Tibial artery (tissue), 4 donors: Measurements from ENCODE around the gene GPR108.

Experiments
- DNase-seq, 2 donors: peaks; one replicate each; pipeline ENCODE4 v3.0.0-alpha.2; 2019
- H3K27ac ChIP-seq, 2 donors: fragments of 200-600 bp; sonication (generic) in 1 of 2; 1 replicate in 1 of 2; 2 replicates in 1 of 2; pipeline ENCODE4 v1.5.1; 2018 to 2019; ENCODE audit warnings: mild to moderate bottlenecking in 1 of 2
- H3K27me3 ChIP-seq, 2 donors: fragments of 200-600 bp; sonication (generic) in 1 of 2; one replicate each; pipeline versions ENCODE4 v1.5.1 to v1.6.0; 2016 to 2019
- H3K36me3 ChIP-seq, 3 donors: fragments of 200-600 bp; sonication (generic) in 2 of 3; one replicate each; pipeline ENCODE4 v1.5.1; 2016 to 2019; ENCODE audit warnings: mild to moderate bottlenecking in 2 of 3
- H3K4me1 ChIP-seq, 4 donors: fragments of 200-600 bp; sonication (generic) in 2 of 4; 1 replicate in 3 of 4; 2 replicates in 1 of 4; pipeline ENCODE4 v1.5.1; 2016 to 2019
- H3K4me3 ChIP-seq, 2 donors: fragments of 200-600 bp; sonication (generic) in 1 of 2; 1 replicate in 1 of 2; 2 replicates in 1 of 2; pipeline ENCODE4 v1.5.1; 2018 to 2019; ENCODE audit warnings: mild to moderate bottlenecking in 2 of 2
- H3K9me3 ChIP-seq, 3 donors: fragments of 200-600 bp; sonication (generic) in 1 of 3; one replicate each; pipeline ENCODE4 v1.5.1; 2016 to 2019
- intact Hi-C: fragments of 100-400 bp; cut with DNase I; formaldehyde crosslinking; loops from one replicate; pipeline ENCODE4 v1.15.0; 2023; ENCODE audit warnings: low total_unique reads
- TF ChIP-seq, protein P1 (sequence below), 2 experiments: fragments of 200-600 bp in 1 of 2; fragments of 450-650 bp in 1 of 2; IDR thresholded peaks; one replicate each; pipeline ENCODE4 v1.5.1; 2017 to 2019; ENCODE audit warnings: antibody characterized with exemption in 2 of 2, mild to moderate bottlenecking in 1 of 2, moderate library complexity in 1 of 2

GPR108 gene

DNA sequence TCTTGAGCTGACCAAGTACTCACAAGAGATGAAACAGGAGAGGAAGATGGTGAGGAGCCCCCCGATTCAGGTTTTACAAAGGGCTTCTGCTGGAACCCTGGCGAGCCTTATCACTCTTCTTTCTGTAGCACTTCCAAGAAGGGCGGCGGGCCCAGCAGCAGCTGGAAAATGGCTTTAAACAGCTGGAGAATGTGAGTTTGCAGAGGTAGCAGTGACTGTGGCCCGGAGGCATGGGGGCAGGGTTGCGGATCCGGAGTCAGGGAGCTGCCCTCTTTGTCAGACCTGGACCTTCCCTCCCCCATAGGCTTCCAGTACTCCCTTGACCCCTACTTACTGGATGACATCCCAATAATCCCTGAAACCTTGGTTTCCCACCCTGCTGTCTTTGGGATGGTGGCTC is 5.7 kb upstream of the GPR108 start:
- DNase-seq = no peak
- intact Hi-C loops = no loop called here
- no peaks in the 10 kb centered on the region for H3K27me3 ChIP-seq
- peaks cover 32 to 55% (median 41%) of the 10 kb centered on the region in 3 donors for H3K36me3 ChIP-seq
- H3K4me1 ChIP-seq = peaks cover 0 to 66% (median 58%) of the 10 kb centered on the region in 4 donors
- TF ChIP-seq, protein P1, sequence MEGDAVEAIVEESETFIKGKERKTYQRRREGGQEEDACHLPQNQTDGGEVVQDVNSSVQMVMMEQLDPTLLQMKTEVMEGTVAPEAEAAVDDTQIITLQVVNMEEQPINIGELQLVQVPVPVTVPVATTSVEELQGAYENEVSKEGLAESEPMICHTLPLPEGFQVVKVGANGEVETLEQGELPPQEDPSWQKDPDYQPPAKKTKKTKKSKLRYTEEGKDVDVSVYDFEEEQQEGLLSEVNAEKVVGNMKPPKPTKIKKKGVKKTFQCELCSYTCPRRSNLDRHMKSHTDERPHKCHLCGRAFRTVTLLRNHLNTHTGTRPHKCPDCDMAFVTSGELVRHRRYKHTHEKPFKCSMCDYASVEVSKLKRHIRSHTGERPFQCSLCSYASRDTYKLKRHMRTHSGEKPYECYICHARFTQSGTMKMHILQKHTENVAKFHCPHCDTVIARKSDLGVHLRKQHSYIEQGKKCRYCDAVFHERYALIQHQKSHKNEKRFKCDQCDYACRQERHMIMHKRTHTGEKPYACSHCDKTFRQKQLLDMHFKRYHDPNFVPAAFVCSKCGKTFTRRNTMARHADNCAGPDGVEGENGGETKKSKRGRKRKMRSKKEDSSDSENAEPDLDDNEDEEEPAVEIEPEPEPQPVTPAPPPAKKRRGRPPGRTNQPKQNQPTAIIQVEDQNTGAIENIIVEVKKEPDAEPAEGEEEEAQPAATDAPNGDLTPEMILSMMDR (IDR thresholded peaks at IDR 0.05) = no peak
- peak overlapping the region; percentile 31 to 97 for H3K27ac ChIP-seq
- H3K4me3 ChIP-seq = no peak overlapping the region
- H3K9me3 ChIP-seq = no peaks in the 10 kb centered on the region

- intact Hi-C loops = no loop called here
- no peaks in the 10 kb centered on the region for H3K27me3 ChIP-seq
- H3K4me3 ChIP-seq = peak overlapping the region; percentile 80 to 96
- peaks cover 10 to 32% (median 18%) of the 10 kb centered on the region in 3 donors for H3K36me3 ChIP-seq
- peaks cover 0 to 73% (median 61%) of the 10 kb centered on the region in 4 donors for H3K4me1 ChIP-seq
- TF ChIP-seq, protein P1 (IDR thresholded peaks at IDR 0.05) = no peak
- H3K27ac ChIP-seq = peak overlapping the region; percentile 93 to 97
- no peaks in the 10 kb centered on the region for H3K9me3 ChIP-seq
- DNase-seq = peak; percentile 60 to 84
Measured at GRCh38 chr19:6740589-6741343, 3.4 kb upstream of the GPR108 start.

DNA sequence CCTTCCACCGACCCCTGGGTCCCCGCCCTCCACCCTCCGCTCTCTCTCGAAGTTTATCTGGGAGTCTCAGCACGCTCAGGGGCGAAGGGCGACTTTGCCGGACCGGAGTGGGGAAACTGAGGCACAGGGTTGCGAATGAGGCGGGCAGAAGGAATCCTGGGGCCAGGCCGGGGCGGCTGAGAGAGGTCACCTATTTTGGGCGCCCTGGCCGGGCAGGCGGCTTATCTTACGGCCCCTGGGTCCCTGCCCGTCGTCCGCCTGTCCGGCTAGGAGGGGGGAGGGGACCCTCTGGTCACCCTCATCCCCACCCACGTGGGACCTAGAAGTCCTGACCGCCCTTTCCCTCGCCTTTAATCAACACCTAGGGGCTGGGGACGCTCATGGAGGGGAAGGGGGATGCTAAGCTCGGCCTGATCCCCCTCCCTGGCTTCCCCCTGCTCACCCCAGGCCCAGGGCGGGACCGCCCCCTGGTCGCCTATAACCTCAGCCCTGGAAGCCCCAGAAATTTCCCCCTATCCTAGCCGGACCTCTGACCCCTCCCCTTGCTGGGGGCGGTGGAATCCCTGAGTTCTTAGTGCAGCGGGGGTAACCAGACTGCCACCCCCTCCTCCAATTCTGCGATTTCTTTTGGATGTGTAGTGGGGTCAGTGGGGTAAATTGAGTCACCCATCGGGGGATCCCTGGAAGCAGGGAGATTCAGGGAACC is 2.7 kb upstream of the GPR108 start:
- H3K4me3 ChIP-seq = peak overlapping the region; percentile 80 to 96
- peaks cover 8 to 29% (median 12%) of the 10 kb centered on the region in 3 donors for H3K36me3 ChIP-seq
- peak overlapping the region; percentile 93 to 97 for H3K27ac ChIP-seq
- no peaks in the 10 kb centered on the region for H3K27me3 ChIP-seq
- TF ChIP-seq, protein P1 (IDR thresholded peaks at IDR 0.05) = no peak
- H3K4me1 ChIP-seq = peaks cover 0 to 71% (median 59%) of the 10 kb centered on the region in 4 donors
- no peak for DNase-seq
- intact Hi-C loops = loop anchor here (10.0 kb wide), 2 partner anchors 125 to 365 kb away; partner anchors contain the start of genes ALKBH7 and PSPN
- no peaks in the 10 kb centered on the region for H3K9me3 ChIP-seq

DNA sequence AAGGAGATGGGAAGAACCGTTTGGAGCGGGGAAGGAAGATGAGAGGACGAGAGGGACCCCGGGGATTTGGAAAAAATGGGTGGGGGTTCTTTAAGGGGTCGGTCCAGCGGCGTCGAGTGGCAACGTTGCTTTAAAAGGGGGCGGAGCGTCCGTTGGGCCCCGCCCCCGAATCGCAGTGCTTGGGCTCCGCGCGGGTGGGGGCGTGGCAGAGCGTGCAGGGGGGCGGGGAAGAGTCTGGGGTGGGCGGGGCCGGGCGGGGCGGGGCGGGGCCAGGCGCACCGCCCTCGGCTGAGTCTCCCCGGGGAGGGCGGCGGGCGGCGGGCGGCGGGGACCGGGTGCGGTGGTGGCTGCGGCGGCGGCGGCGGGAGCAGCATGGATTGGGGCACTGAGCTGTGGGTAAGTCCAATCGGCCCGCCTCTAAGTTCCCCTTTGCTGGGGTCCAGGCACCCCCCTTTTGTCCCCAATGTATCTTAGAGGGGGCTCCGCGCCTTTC is 2.1 kb upstream of the GPR108 start, which contains the start of gene TRIP10:
Gene TRIP10, plus strand, starts transcription at position 291 of the 493 bp plus-strand sequence. Its CDS starts 82 bp downstream, at position 373.
- Histone ChIP-seq H3K27me3 (no peaks in the 10 kb centered on the region), H3K9me3 (no peaks in the 10 kb centered on the region), H3K27ac (peak within 1 kb of the TSS; percentile 93 to 97), H3K4me1 (peaks cover 0 to 65% (median 54%) of the 10 kb centered on the region in 4 donors), H3K36me3 (peaks cover 8 to 27% (median 12%) of the 10 kb centered on the region in 3 donors), H3K4me3 (peak within 1 kb of the TSS; percentile 80 to 96)
- intact Hi-C loops = loop anchor here (10.0 kb wide), 2 partner anchors 125 to 365 kb away; partner anchors contain the start of genes ALKBH7 and PSPN
- TF ChIP-seq, protein P1 (IDR thresholded peaks at IDR 0.05) = no peak
- peak; percentile 87 to 93 for DNase-seq

DNA sequence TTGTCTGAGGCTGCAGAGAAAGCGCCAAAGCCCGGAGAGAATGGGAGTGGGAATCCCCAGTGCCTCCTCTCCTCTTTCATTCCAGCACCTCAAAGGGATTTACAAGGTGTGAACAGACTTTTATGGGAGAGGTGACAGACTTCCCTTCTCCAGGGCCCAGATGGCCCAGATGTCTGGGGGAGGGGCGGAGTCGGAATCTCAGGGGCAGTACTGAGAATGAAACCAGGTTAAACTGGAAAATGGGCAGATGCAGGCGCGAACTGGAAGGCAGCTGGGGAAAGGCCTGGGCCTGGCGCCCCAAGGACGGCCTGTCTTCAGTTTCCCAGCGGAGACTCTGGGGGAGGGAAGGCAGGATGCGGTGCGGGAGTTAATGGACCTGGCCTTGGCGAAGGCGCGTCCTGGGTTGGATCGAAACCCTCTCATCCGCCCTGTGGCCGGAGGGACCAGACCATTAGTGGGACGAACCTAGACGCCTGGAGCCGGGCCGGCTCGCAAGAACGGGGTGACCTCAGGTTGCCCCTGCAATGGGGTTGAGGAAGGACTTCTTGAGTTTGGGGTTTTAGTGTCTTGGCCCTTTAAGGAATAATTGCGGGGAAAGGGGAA is 1.5 kb upstream of the GPR108 start:
- DNase-seq = peak; percentile 57 to 84
- Histone ChIP-seq H3K27me3 (no peaks in the 10 kb centered on the region), H3K4me1 (peaks cover 0 to 59% (median 48%) of the 10 kb centered on the region in 4 donors), H3K27ac (peak overlapping the region; percentile 93), H3K9me3 (no peaks in the 10 kb centered on the region), H3K36me3 (peaks cover 8 to 27% (median 12%) of the 10 kb centered on the region in 3 donors), H3K4me3 (peak overlapping the region; percentile 80 to 96)
- intact Hi-C loops = loop anchor here (10.0 kb wide), 2 partner anchors 126 to 364 kb away; partner anchors contain the start of genes ALKBH7 and PSPN
- TF ChIP-seq, protein P1 (IDR thresholded peaks at IDR 0.05) = no peak
